K562 (cell line): ENCODE data around the gene DENND1A.

Experiments used
- BACH1 ChIP-seq: fragments of 200-800 bp; sonication (Bioruptor generic); IDR thresholded peaks from 2 replicates; pipeline ENCODE4 v1.6.1; 2016; ENCODE audit warnings: missing genetic modification characterization, missing compliant biosample characterization
- EZH2 ChIP-seq: IDR thresholded peaks from 2 replicates; pipeline ENCODE4 v1.6.1; 2012; ENCODE audit warnings: low read depth, mild to moderate bottlenecking, inconsistent platforms, low read length, borderline replicate concordance
- NFYB ChIP-seq: IDR thresholded peaks from 2 replicates; pipeline ENCODE4 v1.6.1; 2011; ENCODE audit warnings: mild to moderate bottlenecking, moderate library complexity; ENCODE audit not compliant: insufficient read length; ENCODE audit errors: extremely low read depth
- POLR2A ChIP-seq: fragments of 450-650 bp; conservative IDR thresholded peaks from 2 replicates; pipeline ENCODE4 v1.6.1; 2016
- POLR2AphosphoS5 ChIP-seq: IDR thresholded peaks from 2 replicates; pipeline ENCODE4 v1.6.1; 2011; ENCODE audit warnings: mild to moderate bottlenecking, low read depth, low read length, moderate library complexity; ENCODE audit not compliant: control insufficient read depth, insufficient read depth
- RUNX1 ChIP-seq: sonication (generic); IDR thresholded peaks from 2 replicates; pipeline ENCODE4 v1.6.1; 2016; ENCODE audit warnings: antibody characterized with exemption, low read depth
- SMAD1 ChIP-seq: fragments of 150-350 bp; IDR thresholded peaks from 2 replicates; pipeline ENCODE4 v1.6.1; 2014; ENCODE audit warnings: low read length, low read depth; ENCODE audit not compliant: partially characterized antibody
- TEAD4 ChIP-seq, 2 experiments: sonication (generic) in 1 of 2; formaldehyde crosslinking in 1 of 2; IDR thresholded peaks; 2 replicates each; pipeline versions ENCODE4 v1.6.1 to v1.8.0; 2012 to 2022; ENCODE audit warnings: borderline replicate concordance in 1 of 2, inconsistent platforms in 1 of 2, low read length in 1 of 2, mild to moderate bottlenecking in 1 of 2, missing genetic modification reagents in 1 of 2
- ZNF175 ChIP-seq: fragments of 200-800 bp; sonication (Bioruptor generic); IDR thresholded peaks from 2 replicates; pipeline ENCODE4 v1.6.1; 2016; ENCODE audit warnings: low read depth, mild to moderate bottlenecking, missing genetic modification characterization, missing compliant biosample characterization
- ZNF224 ChIP-seq: sonication (generic); formaldehyde crosslinking; IDR thresholded peaks from 2 replicates; pipeline ENCODE4 v1.8.0; 2022; ENCODE audit warnings: mild to moderate bottlenecking, missing genetic modification reagents
- TF ChIP-seq, protein P1 (sequence below), 3 experiments: IDR thresholded peaks in 2 of 3; conservative IDR thresholded peaks in 1 of 3; 2 replicates each; pipeline ENCODE4 v1.5.1; 2011 to 2012; ENCODE audit warnings: low read length in 3 of 3, mild to moderate bottlenecking in 3 of 3, control low read depth in 2 of 3, improper control_type of control experiment in 1 of 3, inconsistent platforms in 1 of 3, low read depth in 1 of 3, mixed read lengths in 1 of 3, moderate library complexity in 1 of 3; ENCODE audit not compliant: insufficient read depth in 2 of 3
- TF ChIP-seq, protein P2 (sequence below): fragments of 250-450 bp; sonication (Bioruptor Pico); IDR thresholded peaks from 2 replicates; pipeline ENCODE4 v1.4.0; 2020; ENCODE audit warnings: mild to moderate bottlenecking

DNA sequence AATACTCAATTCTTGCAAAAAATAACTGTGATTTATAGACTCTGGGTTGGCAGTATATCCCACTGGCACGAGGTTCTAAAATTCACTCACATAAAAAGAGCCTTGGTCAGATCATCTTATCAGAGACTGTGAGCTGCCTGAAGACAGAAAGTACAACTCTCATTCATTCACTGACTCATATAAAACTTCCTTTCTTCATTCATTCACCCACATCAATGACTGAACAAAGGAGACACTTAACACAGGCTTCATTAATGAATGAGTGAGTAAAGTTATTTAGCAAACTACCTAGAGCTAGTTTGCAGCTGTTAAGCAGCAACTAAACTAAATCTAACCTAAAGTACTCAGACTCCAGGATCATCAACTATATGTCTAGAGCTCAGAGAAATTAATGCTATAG is 214.7 kb downstream of the DENND1A start:
- TF ChIP-seq NFYB = no peak
- TF ChIP-seq, protein P1, sequence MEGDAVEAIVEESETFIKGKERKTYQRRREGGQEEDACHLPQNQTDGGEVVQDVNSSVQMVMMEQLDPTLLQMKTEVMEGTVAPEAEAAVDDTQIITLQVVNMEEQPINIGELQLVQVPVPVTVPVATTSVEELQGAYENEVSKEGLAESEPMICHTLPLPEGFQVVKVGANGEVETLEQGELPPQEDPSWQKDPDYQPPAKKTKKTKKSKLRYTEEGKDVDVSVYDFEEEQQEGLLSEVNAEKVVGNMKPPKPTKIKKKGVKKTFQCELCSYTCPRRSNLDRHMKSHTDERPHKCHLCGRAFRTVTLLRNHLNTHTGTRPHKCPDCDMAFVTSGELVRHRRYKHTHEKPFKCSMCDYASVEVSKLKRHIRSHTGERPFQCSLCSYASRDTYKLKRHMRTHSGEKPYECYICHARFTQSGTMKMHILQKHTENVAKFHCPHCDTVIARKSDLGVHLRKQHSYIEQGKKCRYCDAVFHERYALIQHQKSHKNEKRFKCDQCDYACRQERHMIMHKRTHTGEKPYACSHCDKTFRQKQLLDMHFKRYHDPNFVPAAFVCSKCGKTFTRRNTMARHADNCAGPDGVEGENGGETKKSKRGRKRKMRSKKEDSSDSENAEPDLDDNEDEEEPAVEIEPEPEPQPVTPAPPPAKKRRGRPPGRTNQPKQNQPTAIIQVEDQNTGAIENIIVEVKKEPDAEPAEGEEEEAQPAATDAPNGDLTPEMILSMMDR (IDR thresholded peaks at IDR 0.05 in 2 of 3, conservative IDR thresholded peaks at IDR 0.05 in 1 of 3; ENCODE audit: insufficient read depth in 2 of 3, low read depth in 1 of 3, low read length in 3 of 3) = no peak
- TF ChIP-seq POLR2AphosphoS5 = no peak
- TF ChIP-seq TEAD4 (IDR thresholded peaks at IDR 0.05; ENCODE audit: low read length) = no peak
- TF ChIP-seq TEAD4 (CRISPR knock-in tag; IDR thresholded peaks at IDR 0.05; ENCODE audit: borderline replicate concordance) = no peak
- TF ChIP-seq, protein P2, sequence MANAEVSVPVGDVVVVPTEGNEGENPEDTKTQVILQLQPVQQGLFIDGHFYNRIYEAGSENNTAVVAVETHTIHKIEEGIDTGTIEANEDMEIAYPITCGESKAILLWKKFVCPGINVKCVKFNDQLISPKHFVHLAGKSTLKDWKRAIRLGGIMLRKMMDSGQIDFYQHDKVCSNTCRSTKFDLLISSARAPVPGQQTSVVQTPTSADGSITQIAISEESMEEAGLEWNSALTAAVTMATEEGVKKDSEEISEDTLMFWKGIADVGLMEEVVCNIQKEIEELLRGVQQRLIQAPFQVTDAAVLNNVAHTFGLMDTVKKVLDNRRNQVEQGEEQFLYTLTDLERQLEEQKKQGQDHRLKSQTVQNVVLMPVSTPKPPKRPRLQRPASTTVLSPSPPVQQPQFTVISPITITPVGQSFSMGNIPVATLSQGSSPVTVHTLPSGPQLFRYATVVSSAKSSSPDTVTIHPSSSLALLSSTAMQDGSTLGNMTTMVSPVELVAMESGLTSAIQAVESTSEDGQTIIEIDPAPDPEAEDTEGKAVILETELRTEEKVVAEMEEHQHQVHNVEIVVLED (CRISPR knock-in tag) = no peak
- no peak for TF ChIP-seq SMAD1
- TF ChIP-seq BACH1 (tag) = no peak
- TF ChIP-seq ZNF224 (CRISPR knock-in tag) = no peak
- TF ChIP-seq EZH2 = no peak
- TF ChIP-seq POLR2A = no peak
- no peak for TF ChIP-seq ZNF175 (CRISPR knock-in tag)
- no peak for TF ChIP-seq RUNX1
